Upper lobe of left lung (tissue), 6 donors: ENCODE data around the gene GPR31. TPM values are rescaled to one million over a fixed set of nuclear protein-coding genes. Genes with fewer than 3 reads are reported as not detected.
A peak's percentile ranks its signal among the peaks of the same experiment; 100 is the strongest.

Experiments used
- ATAC-seq, 2 donors: fragments of 200-7000 bp; cut with Tn5 transposase; one replicate each; pipeline ENCODE4 v1.9.1; 2022; ENCODE audit warnings: mild to moderate bottlenecking in 2 of 2, moderate library complexity in 2 of 2; ENCODE audit not compliant: low FRiP score in 2 of 2
- DNase-seq, 2 donors: peaks; one replicate each; pipeline ENCODE4 v3.0.0-alpha.2; 2019 to 2020
- H3K27ac ChIP-seq, 4 donors: fragments of 200-600 bp; sonication (generic); one replicate each; pipeline ENCODE4 v1.5.1; 2016 to 2019
- H3K27me3 ChIP-seq, 4 donors: fragments of 200-600 bp; sonication (generic); one replicate each; pipeline ENCODE4 v1.5.1; 2017 to 2019
- H3K36me3 ChIP-seq, 4 donors: fragments of 200-600 bp; sonication (generic); one replicate each; pipeline ENCODE4 v1.5.1; 2016 to 2019
- H3K4me1 ChIP-seq, 4 donors: fragments of 200-600 bp; sonication (generic); one replicate each; pipeline ENCODE4 v1.5.1; 2018 to 2019
- H3K4me3 ChIP-seq, 4 donors: fragments of 200-600 bp; sonication (generic); one replicate each; pipeline ENCODE4 v1.5.1; 2017 to 2019; ENCODE audit warnings: mild to moderate bottlenecking in 2 of 4, moderate library complexity in 1 of 4
- H3K9me3 ChIP-seq, 4 donors: fragments of 200-600 bp; sonication (generic); one replicate each; pipeline ENCODE4 v1.5.1; 2018 to 2019
- EP300 ChIP-seq, 4 donors: sonication (generic); formaldehyde crosslinking; IDR thresholded peaks; one replicate each; pipeline ENCODE4 v1.5.1; 2017; ENCODE audit warnings: antibody characterized with exemption in 4 of 4, control low read depth in 2 of 4
- POLR2A ChIP-seq, 4 donors: fragments of 450-650 bp; IDR thresholded peaks; one replicate each; pipeline ENCODE4 v1.5.1; 2016 to 2017; ENCODE audit warnings: antibody characterized with exemption in 4 of 4, mild to moderate bottlenecking in 2 of 4
- POLR2AphosphoS5 ChIP-seq, 2 donors: sonication (generic); formaldehyde crosslinking; IDR thresholded peaks; one replicate each; pipeline ENCODE4 v1.5.1; 2017; ENCODE audit warnings: antibody characterized with exemption in 2 of 2
- WGBS, 2 donors: methylation state at CpG; one replicate each; pipeline ENCODE4 v1.1.5; 2017 to 2018; 5-methylcytosine and 5-hydroxymethylcytosine counted together
- total RNA-seq, 6 donors: library from RNA; depleted of rRNA in 4 of 6; stranded (reverse); fragments of >200 nt in 4 of 6; gene quantifications; one replicate each; pipeline versions ENCODE4 v1.1.0 to v1.2.1, GENCODE V29; 2016 to 2021
- TF ChIP-seq, protein P1 (sequence below), 6 experiments: fragments of 450-650 bp in 4 of 6; fragments of 200-600 bp in 2 of 6; sonication (generic) in 2 of 6; IDR thresholded peaks; one replicate each; pipeline ENCODE4 v1.5.1; 2016 to 2019; ENCODE audit warnings: antibody characterized with exemption in 6 of 6
- donor health status: DM: no; HTN: no; CAD: no; lungs with moderate emphysema.
- donor health status: DM: no; HTN: yes; CAD: no; lungs with severe emphysema.

The GPR31 gene
- total RNA-seq, 6 donors from 2014 or later: not detected

DNA sequence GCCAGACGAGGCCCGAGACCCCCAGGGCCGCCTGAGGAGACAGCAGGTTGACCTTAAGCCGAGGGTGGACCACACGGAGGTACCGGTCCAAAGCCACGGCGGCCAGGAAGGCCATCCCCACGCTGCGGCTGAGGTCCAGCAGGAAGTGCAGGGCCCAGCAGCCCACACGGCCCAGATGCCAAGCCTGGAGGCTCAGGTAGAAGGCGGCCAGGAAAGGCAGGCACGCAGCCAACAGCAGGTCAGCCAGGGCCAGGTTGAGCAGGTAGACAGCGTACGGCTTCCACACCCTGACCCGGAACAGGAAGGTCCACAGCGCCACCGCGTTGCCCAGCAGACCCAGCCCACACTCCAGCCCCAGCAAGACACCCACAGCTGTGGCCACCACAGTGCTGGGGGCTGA, 366 bp downstream of the GPR31 start:
- Histone ChIP-seq H3K27me3 (no peaks in the 10 kb centered on the region), H3K9me3 (no peaks in the 10 kb centered on the region), H3K4me1 (no peaks in the 10 kb centered on the region), H3K27ac (no peak overlapping the region), H3K4me3 (no peak overlapping the region), H3K36me3 (no peaks in the 10 kb centered on the region)
- 95% methylated on average over 19 of the region's 19 CpGs; no CpG with 5 or more reads in 1 of the 2 donors for WGBS, 2 donors
- TF ChIP-seq POLR2A (IDR thresholded peaks at IDR 0.05) (no peak), EP300 (IDR thresholded peaks at IDR 0.05) (no peak), POLR2AphosphoS5 (IDR thresholded peaks at IDR 0.05) (no peak)
- TF ChIP-seq, protein P1, sequence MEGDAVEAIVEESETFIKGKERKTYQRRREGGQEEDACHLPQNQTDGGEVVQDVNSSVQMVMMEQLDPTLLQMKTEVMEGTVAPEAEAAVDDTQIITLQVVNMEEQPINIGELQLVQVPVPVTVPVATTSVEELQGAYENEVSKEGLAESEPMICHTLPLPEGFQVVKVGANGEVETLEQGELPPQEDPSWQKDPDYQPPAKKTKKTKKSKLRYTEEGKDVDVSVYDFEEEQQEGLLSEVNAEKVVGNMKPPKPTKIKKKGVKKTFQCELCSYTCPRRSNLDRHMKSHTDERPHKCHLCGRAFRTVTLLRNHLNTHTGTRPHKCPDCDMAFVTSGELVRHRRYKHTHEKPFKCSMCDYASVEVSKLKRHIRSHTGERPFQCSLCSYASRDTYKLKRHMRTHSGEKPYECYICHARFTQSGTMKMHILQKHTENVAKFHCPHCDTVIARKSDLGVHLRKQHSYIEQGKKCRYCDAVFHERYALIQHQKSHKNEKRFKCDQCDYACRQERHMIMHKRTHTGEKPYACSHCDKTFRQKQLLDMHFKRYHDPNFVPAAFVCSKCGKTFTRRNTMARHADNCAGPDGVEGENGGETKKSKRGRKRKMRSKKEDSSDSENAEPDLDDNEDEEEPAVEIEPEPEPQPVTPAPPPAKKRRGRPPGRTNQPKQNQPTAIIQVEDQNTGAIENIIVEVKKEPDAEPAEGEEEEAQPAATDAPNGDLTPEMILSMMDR (IDR thresholded peaks at IDR 0.05): no peak
- ATAC-seq: peak in 1 of 2 donors; percentile 18
- peak in 1 of 2 donors; percentile 75 for DNase-seq

DNA sequence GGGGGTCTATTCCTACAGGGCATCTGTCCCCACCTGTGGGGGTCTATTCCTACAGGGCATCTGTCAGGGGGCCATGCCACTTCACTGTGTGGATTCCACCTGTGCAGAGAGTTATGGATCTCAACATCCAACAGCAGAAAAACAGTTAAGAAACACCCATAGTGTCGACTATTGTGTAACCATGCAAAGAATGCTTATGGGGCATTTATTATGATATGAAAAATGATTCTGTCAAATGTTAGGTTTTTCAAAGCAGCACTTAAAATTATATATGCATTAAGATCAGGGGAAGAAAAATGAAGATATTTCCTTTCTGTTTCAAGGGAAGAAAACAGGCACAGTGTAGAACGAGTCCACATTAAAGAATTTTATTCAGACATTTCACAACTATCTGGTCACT, 2.9 kb downstream of the GPR31 start:
- WGBS, 2 donors: 44 to 65% methylated on average over 2 of the region's 2 CpGs
- H3K4me3 ChIP-seq: no peak overlapping the region
- H3K4me1 ChIP-seq: no peaks in the 10 kb centered on the region
- DNase-seq (no peak), ATAC-seq (no peak)
- no peaks in the 10 kb centered on the region for H3K36me3 ChIP-seq
- no peak overlapping the region for H3K27ac ChIP-seq
- no peaks in the 10 kb centered on the region for H3K27me3 ChIP-seq
- TF ChIP-seq POLR2A (IDR thresholded peaks at IDR 0.05) (no peak), EP300 (IDR thresholded peaks at IDR 0.05) (no peak), POLR2AphosphoS5 (IDR thresholded peaks at IDR 0.05) (no peak)
- TF ChIP-seq, protein P1 (IDR thresholded peaks at IDR 0.05): no peak
- no peaks in the 10 kb centered on the region for H3K9me3 ChIP-seq

DNA sequence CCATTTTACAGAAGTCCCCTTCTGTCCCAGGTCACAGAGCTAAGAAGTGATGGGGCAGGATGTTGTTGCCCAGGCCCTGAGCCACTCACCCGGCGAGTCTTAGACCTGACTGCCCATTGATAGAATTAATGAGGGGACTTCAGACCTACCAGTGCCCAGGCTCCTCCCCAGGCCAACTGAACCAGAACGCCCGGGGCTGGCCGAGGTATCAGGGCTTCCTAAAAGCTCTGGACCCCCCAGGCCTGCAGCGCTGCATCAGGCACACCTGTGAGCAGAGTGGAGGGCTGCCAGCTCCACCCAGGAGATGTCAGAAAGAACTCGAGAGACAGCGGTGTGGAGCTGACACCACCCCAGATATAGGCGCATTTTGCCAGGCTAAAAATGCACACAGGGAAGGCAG, 3.5 kb downstream of the GPR31 start:
- 89 to 95% methylated on average over 6 to 9 of the region's 9 CpGs for WGBS, 2 donors
- no peak for ATAC-seq

DNA sequence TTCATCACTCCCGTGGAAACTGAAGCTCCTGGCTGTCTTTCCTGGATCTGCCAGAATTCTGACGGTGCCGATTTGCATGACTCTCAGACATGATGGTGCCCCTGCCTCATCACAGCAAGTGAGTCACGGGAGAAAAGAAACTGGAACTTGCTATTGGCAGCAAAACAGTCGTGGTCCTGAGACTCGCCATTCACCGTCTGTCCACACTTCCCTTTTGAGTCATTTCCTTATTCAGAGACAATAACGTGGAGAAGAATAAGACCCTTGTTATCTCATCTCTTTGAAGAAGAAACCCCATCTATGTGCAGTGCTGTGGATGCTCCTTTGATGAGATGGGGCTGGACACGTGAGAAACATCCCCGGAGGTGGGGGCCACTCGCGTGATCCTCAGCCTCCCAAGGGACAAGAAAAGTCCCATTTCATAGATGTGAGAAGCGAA, 4.2 kb downstream of the GPR31 start:
- peak in 1 of 2 donors; percentile 52 for ATAC-seq
- Histone ChIP-seq H3K4me1 (no peaks in the 10 kb centered on the region), H3K27me3 (no peaks in the 10 kb centered on the region), H3K36me3 (no peaks in the 10 kb centered on the region), H3K27ac (no peak overlapping the region), H3K9me3 (no peaks in the 10 kb centered on the region), H3K4me3 (peak overlapping the region in 3 of 4 donors; percentile 11 to 28 (median 25))
- WGBS, 2 donors: 44 to 58% methylated on average over 13 of the region's 13 CpGs
- peak in 1 of 2 donors; percentile 37 for DNase-seq
- TF ChIP-seq, protein P1 (IDR thresholded peaks at IDR 0.05): no peak
- TF ChIP-seq EP300 (IDR thresholded peaks at IDR 0.05) (no peak), POLR2AphosphoS5 (IDR thresholded peaks at IDR 0.05) (no peak), POLR2A (IDR thresholded peaks at IDR 0.05) (no peak)

More for the DNA sequence above, 3.5 kb downstream of the GPR31 start:
- Histone ChIP-seq H3K4me1 (no peaks in the 10 kb centered on the region), H3K27ac (no peak overlapping the region), H3K9me3 (no peaks in the 10 kb centered on the region), H3K27me3 (no peaks in the 10 kb centered on the region), H3K4me3 (no peak overlapping the region), H3K36me3 (no peaks in the 10 kb centered on the region)
- DNase-seq: no peak
- no peak for TF ChIP-seq EP300 (IDR thresholded peaks at IDR 0.05)
- no peak for TF ChIP-seq POLR2A (IDR thresholded peaks at IDR 0.05)
- TF ChIP-seq, protein P1 (IDR thresholded peaks at IDR 0.05): no peak
- TF ChIP-seq POLR2AphosphoS5 (IDR thresholded peaks at IDR 0.05): no peak

DNA sequence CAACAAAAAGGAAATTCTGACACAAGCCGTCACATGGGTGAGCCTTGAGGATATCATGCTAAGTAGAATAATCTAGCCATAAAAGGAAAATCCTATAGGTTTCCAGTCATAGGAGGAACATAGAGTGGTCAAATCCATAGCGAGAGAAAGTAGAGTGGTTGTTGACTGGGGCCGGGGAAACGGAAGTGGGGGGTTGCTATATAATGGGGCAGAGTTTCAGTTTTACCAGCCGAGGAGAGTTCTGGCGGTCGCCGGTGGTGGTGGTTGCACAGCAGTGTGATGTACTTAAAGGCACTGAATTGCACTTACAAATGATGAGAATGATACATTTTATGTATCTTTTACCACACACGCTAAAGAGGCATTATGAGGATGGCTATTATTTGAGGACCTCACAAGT, 4.9 kb downstream of the GPR31 start:
- WGBS, 2 donors: 81 to 85% methylated on average over 9 of the region's 9 CpGs
- H3K4me3 ChIP-seq: peak overlapping the region in 2 of 4 donors; percentile 25 to 28

More for the DNA sequence above, 4.9 kb downstream of the GPR31 start:
- H3K27ac ChIP-seq: no peak overlapping the region
- DNase-seq (no peak), ATAC-seq (no peak)
- H3K27me3 ChIP-seq: no peaks in the 10 kb centered on the region
- TF ChIP-seq, protein P1 (IDR thresholded peaks at IDR 0.05): no peak
- TF ChIP-seq POLR2A (IDR thresholded peaks at IDR 0.05): no peak
- TF ChIP-seq EP300 (IDR thresholded peaks at IDR 0.05): no peak
- TF ChIP-seq POLR2AphosphoS5 (IDR thresholded peaks at IDR 0.05): no peak
- no peaks in the 10 kb centered on the region for H3K4me1 ChIP-seq
- no peaks in the 10 kb centered on the region for H3K36me3 ChIP-seq
- no peaks in the 10 kb centered on the region for H3K9me3 ChIP-seq
